Esophagus muscularis mucosa (tissue), 4 donors: Measurements from ENCODE around the gene RBM4. TPM values are rescaled to one million over a fixed set of nuclear protein-coding genes. Genes with fewer than 3 reads are reported as not detected.

ENCODE experiments used
- DNase-seq: peaks from one replicate; pipeline ENCODE4 v3.0.0-alpha.2; 2017; ENCODE audit errors: extremely low spot score
- H3K27ac ChIP-seq, 4 donors: fragments of 200-600 bp; sonication (generic); replicated peaks in 1 of 4; 1 replicate in 3 of 4; 2 replicates in 1 of 4; pipeline ENCODE4 v1.5.1; 2016 to 2019; ENCODE audit warnings: mild to moderate bottlenecking in 1 of 4
- H3K27me3 ChIP-seq, 4 donors: fragments of 200-600 bp; sonication (generic); one replicate each; pipeline versions ENCODE4 v1.5.1 to v1.6.0; 2016 to 2019
- H3K36me3 ChIP-seq, 4 donors: fragments of 200-600 bp; sonication (generic); one replicate each; pipeline ENCODE4 v1.5.1; 2016 to 2019
- H3K4me1 ChIP-seq, 4 donors: fragments of 200-600 bp; sonication (generic); one replicate each; pipeline ENCODE4 v1.5.1; 2016 to 2019
- H3K4me3 ChIP-seq, 4 donors: fragments of 200-600 bp; sonication (generic); 1 replicate in 2 of 4; 2 replicates in 2 of 4; pipeline ENCODE4 v1.5.1; 2016 to 2019; ENCODE audit warnings: mild to moderate bottlenecking in 4 of 4, moderate library complexity in 1 of 4
- H3K9me3 ChIP-seq, 4 donors: fragments of 200-600 bp; sonication (generic); 1 replicate in 3 of 4; 2 replicates in 1 of 4; pipeline ENCODE4 v1.5.1; 2016 to 2019
- CTCF ChIP-seq, 3 experiments: fragments of 200-600 bp in 2 of 3; fragments of 450-650 bp in 1 of 3; sonication (generic) in 2 of 3; IDR thresholded peaks; one replicate each; pipeline ENCODE4 v1.5.1; 2017 to 2019; ENCODE audit warnings: antibody characterized with exemption in 3 of 3, mild to moderate bottlenecking in 2 of 3, moderate library complexity in 1 of 3
- EP300 ChIP-seq: sonication (generic); formaldehyde crosslinking; IDR thresholded peaks from one replicate; pipeline ENCODE4 v1.6.1; 2017; ENCODE audit warnings: antibody characterized with exemption
- POLR2A ChIP-seq: fragments of 450-650 bp; IDR thresholded peaks from one replicate; pipeline ENCODE4 v1.6.1; 2017; ENCODE audit warnings: antibody characterized with exemption, moderate library complexity, mild to moderate bottlenecking, low read depth
- POLR2AphosphoS5 ChIP-seq, 2 donors: sonication (generic); formaldehyde crosslinking; IDR thresholded peaks; one replicate each; pipeline ENCODE4 v1.6.1; 2017; ENCODE audit warnings: antibody characterized with exemption in 2 of 2
- WGBS: methylation state at CpG from one replicate; pipeline ENCODE4 v1.1.5; 2018; 5-methylcytosine and 5-hydroxymethylcytosine counted together
- intact Hi-C: fragments of 100-400 bp; cut with DNase I; formaldehyde crosslinking; loops from one replicate; pipeline ENCODE4 v1.15.1; 2023
- total RNA-seq, 4 donors: library from RNA; depleted of rRNA; stranded (reverse); fragments of >200 nt; gene quantifications; one replicate each; pipeline versions ENCODE4 v1.1.0 to v1.2.1, GENCODE V29; 2016

Gene RBM4
- total RNA-seq, 4 donors from 2014 or later = 82.2 to 101 (median 90.2) TPM

- DNase-seq = no peak
- Histone ChIP-seq H3K27me3 (no peaks in the 10 kb centered on the region), H3K36me3 (no peaks in the 10 kb centered on the region), H3K9me3 (no peaks in the 10 kb centered on the region), H3K27ac (no peak overlapping the region), H3K4me3 (no peak overlapping the region), H3K4me1 (no peaks in the 10 kb centered on the region)
- 88% methylated on average over 27 of the region's 27 CpGs for WGBS
- intact Hi-C loops = no loop called here
- TF ChIP-seq POLR2A (no peak), EP300 (no peak), CTCF (IDR thresholded peaks at IDR 0.05) (no peak), POLR2AphosphoS5 (IDR thresholded peaks at IDR 0.05) (no peak)
These were observed 47.0 kb downstream of the RBM4 start for GRCh38 chr11:66685276-66686099.

- H3K4me3 ChIP-seq = no peak overlapping the region
- H3K27ac ChIP-seq = no peak overlapping the region
- DNase-seq = no peak
- H3K27me3 ChIP-seq = no peaks in the 10 kb centered on the region
- intact Hi-C loops = no loop called here
- H3K9me3 ChIP-seq = no peaks in the 10 kb centered on the region
- WGBS = 83% methylated on average over 15 of the region's 15 CpGs
- H3K4me1 ChIP-seq = no peaks in the 10 kb centered on the region
- no peaks in the 10 kb centered on the region for H3K36me3 ChIP-seq
- no peak for TF ChIP-seq EP300
- no peak for TF ChIP-seq CTCF (IDR thresholded peaks at IDR 0.05)
- no peak for TF ChIP-seq POLR2A
- TF ChIP-seq POLR2AphosphoS5 (IDR thresholded peaks at IDR 0.05) = no peak
These were observed 47.7 kb downstream of the RBM4 start for GRCh38 chr11:66686100-66686785.

- no peaks in the 10 kb centered on the region for H3K9me3 ChIP-seq
- H3K27me3 ChIP-seq = no peaks in the 10 kb centered on the region
- no peak overlapping the region for H3K4me3 ChIP-seq
- no peaks in the 10 kb centered on the region for H3K36me3 ChIP-seq
- DNase-seq = no peak
- no peaks in the 10 kb centered on the region for H3K4me1 ChIP-seq
- WGBS = 94% methylated on average over 22 of the region's 33 CpGs
- H3K27ac ChIP-seq = no peak overlapping the region
- intact Hi-C loops = no loop called here
- TF ChIP-seq POLR2AphosphoS5 (IDR thresholded peaks at IDR 0.05) (no peak), EP300 (no peak), POLR2A (no peak), CTCF (IDR thresholded peaks at IDR 0.05) (no peak)
These were observed 48.6 kb downstream of the RBM4 start for GRCh38 chr11:66686801-66687750.

- Histone ChIP-seq H3K27me3 (no peaks in the 10 kb centered on the region), H3K4me1 (no peaks in the 10 kb centered on the region), H3K27ac (no peak overlapping the region), H3K36me3 (no peaks in the 10 kb centered on the region), H3K4me3 (no peak overlapping the region), H3K9me3 (no peaks in the 10 kb centered on the region)
- TF ChIP-seq CTCF (IDR thresholded peaks at IDR 0.05) (no peak), POLR2A (no peak), POLR2AphosphoS5 (IDR thresholded peaks at IDR 0.05) (no peak), EP300 (no peak)
- no peak for DNase-seq
- intact Hi-C loops = no loop called here
- WGBS = 83% methylated on average over 9 of the region's 13 CpGs
These were observed 49.4 kb downstream of the RBM4 start for GRCh38 chr11:66687831-66688281.
